ENCODE results near the gene EMC8.

The EMC8 gene

DNA sequence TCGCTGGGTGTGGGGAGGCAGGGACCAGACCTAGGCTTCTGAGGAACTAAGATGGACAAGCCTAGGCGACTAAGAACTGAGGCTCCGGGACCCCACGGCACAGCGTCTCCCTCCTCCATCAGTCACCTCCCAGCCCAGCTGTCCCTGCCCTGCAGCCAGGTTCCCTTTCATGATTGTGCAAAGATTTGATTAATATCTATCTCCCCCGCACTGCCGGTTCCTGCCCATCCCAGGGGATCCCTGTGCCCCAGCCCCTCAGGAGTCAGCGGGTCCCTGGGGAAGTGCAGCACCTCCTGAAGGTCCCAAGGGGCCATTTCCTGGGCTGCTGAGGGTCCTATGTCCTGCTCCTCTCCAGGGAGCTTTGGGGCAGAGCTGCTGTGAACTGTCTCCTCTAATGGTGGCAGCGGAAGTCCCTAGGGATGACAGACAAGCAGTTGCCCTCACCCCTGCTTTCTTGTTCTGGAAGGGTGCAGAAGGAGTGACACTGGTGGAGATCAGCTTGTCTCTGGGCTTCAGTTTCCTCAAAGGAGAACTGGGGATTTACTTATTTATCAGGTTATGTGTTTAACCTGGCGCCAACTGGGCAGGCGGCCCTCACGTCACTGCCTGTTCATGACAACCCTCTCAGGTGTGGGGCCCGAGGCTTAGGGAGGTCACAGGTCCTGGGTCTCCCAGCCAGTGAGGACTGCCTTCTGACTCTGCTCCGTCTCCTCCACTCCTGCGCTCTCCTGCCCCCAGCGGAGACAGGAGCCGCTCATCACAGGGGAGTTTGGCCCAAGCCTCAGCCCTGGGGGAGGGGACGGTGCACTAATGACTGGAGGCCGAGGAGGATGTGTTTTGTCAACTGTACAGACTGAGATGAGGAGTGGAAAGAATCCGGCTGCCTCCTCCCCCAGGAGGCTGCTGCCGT lies 46.6 kb downstream of the EMC8 start:
- DNase-seq, result peak; percentile 17

DNA sequence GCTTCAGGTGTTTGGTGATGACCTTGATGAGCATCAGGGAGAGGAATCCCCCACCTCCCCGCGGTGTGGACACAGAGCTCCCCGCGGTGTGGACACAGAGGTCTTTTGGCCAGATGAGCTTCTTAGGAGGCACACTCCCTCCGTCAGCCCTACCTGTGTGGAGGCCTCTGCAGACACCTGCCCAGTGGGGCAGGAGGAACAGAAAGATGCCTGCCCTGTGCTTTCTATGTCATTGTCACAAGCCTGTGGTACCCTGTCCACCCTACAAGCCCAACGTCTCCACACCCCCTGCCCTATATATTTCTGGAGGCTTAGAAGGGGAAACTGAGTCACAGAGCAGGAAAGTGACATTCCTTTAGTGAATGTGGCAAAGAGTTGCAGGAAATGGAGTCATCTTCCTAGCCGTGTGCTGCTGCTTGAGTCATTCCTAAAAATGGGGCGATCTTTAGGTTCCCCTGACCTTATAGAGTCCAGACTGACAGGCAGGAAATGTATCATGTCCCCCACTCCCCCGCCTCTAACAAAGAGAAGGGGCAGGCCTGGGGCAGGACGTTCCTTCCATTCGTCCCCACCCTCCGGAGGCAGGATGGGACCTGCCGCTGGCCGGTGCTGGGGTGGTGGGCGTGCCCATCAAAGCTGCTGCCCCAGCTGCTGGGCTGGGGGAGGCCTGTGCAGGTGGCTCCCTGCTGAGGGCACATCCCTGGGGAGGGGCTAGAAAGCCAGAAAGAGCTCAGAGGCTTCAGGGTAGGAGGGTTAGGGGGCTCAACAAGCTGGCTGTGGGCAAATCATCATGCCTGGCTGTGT lies 47.4 kb downstream of the EMC8 start:
- no peak for DNase-seq

DNA sequence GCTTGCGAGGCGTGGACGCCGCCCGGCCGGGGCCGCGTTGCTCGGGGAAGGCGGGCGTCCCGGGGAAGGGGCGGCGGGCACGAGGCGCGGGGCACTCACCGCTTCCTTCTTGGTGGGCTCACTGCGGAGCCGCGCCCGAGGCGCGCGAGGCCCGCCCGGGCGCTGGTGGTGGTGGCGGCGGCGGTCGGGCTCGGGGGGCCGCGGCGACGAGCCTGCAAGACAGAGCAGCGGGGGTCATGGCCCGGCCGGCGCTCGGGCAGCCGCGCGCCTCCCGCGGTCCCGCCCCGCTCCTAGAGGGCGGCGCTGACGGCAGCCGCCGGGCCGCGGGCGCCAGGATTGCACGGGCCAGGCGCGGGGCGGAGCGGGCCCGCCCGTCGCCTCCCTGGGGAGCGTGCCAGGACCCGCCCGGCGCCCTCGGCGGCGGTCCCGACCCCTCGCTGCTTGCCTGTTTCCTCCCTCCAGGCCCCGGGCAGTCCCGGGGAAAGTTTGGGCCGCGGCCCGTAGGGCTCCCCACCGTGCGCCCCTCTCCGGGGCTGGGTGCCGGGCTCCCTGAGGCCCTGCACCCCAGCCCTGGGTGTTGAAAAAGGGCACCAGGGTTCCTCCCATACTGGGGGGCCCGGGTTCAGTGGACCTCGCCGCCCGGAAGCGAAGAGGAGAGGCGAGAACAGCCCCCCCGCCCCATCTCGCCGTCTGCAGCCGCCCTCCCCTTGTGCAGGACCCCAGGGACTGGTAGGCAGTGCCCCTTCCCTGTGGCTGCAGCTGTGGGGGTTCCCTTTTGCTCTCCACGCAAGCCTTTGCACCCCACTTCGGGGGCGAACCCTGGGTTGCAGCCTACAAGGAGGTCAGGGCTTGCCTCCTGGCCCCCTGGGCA lies 48.3 kb downstream of the EMC8 start, which contains the start of gene C16orf74:
C16orf74 (minus strand) TSS at position 270 of the 871 bp plus-strand sequence. CDS start 15,879 bp downstream, outside the sequence.
- no peak for DNase-seq

DNA sequence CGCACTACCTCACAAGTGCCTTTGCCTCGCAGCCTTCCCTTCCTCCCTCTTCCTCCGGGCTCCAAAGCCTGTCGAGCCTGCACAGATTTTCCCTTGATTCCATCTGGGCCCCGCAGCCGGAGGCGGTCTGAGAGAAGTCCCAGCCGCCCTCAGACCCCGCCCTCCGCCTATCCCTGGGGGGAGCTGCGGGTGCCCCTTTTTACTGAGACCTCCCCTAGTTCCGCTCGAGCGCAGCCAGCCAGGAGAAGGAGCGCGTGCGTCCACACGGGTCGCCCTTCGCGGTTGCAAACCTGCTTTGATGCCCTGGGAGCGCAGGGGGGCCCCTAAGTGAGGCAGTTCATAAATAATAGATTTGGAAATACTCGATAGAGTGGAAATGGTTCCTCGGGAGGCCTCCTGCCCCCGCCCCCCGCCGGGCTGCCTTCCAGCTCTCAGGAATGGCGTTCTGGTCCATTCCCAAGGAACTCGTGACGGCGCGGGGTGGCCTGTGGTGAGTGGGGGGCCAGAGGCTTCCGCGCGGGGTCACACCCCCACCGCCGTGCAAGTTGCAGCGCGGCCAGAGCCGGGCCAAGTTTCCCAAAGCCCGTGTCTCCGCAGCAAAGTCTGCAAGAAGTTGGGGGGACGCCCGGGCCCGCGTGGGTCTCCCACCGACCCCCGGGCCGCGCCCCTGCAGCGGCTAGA lies 49.1 kb downstream of the EMC8 start:
- no peak for DNase-seq

DNA sequence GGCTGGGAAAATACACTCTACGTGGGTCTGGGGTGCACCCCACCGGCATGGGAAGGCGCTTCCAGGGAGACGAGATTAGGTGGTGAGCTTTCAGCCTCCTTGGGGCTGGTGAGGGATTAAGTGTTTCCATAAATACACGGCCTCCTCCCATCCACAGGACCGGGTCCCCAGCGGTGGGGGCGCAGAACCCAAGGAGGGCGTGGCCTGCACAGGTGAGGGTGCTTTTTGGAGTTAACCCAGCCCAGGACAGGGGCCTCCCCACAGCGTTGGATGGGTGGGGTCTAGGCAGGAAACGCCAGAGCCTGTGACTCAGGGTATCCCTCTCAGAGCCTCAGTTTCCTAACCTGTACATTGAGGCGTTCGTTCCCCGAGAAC lies 49.6 kb downstream of the EMC8 start:
- no peak for DNase-seq

DNA sequence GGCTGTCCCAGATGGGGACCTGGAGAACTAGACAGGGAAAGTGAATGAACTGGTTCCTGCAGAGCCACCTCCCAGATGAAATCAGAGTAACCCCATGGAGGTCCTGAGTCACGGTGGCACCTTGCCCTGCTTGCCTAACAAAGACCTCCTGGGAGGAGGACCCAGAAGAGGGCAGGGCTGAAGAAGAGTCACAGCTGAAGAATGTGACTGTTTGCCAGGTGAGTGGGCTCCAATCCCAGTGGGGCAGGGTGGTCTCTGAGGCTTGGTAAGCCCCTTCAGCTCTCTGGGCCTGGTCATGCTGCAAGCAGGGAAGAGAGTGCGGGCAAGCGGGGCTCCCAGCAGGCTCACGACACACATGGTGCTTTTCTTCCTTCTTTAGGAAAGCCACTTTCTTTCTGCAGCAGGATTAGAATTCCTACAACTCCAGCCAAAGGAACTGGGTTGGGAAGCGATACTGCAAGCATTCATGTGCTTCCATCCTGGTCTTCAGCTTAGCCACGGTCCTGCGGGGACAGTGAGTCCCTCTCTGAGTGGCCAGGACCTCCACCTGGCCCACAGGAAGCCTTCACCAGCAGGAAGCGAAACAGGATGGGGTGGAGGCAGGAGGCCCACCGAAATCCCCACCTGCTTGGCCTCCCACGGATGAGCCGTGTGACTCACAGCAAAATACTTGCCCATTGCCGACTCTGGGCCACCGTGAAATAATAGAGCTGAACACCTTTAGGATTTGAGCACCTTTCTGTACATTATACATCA lies 52.7 kb downstream of the EMC8 start:
- DNase-seq, result no peak

DNA sequence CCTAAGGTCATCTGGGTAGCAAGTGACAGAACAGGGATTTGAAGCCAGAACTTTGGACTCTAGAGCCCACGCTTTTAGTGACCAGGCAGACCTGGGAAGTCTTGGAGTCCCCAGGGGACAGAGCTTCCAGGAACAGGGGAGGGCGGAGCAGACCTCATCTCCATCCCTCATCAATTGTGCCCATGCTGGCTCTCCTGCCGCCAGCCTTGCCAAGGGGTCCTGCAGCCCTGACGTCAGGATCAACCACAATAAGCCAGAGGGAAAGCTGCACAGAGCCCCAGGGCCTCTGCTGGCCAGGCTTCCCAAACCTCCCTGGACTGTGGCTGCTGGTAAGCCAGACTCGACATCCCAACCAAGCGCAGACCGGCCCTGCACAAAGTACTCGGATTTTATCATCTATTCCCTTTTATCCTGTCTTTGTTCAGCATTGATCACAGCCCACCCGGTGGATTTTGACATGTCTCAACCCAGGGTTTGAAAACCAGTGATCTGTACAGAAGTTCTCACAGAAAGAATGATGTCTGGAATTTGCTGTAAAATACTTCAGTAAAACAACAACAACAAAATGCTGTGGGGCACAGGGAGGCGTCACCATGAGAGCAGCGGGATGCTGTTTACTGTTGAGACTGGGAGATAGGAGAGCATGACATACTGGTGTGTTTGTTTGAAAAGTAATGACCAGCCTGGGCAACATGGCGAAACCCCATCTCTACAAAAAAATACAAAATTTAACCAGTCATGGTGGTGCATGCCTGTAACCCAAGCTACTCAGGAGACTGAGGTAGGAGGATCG lies 60.2 kb downstream of the EMC8 start:
- DNase-seq, result no peak

DNA sequence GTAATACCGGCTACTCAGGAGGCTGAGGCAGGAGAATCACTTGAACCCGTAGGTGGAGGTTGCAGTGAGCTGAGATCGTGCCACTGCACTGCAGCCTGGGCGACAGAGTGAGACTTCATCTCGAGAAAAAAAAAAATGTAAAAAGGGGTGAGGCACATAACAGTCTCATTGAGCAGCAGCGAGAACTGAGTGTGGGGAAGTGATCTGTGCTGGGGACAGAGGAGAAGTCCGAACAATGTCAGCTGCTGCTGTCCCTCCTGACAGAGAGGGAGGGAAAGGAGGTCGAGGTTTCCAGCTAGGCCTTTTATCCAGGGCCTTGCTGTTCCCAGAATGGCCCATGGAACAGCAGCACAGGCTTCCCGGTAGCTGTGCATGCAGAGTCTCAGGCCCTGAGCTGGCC lies 62.4 kb downstream of the EMC8 start:
- no peak for DNase-seq

DNA sequence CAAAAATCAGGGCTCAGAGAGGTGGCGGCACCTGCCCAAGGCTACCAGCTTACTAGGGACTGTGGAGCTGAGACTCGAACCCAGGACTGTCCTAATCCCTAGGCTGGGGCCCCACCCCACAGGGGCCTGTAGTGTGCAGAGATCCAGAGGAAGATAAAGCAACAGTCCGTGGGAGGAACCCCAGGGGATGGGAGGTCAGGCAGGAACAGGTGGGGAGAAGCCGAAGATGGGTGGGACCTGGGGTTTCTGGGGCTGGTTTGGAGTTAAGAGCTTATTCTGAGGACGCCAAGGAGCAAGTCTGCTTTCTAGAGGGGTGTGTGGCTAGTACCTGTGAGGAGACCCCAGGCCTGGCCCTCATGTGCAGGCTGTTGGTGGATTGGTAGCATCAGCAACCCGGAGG lies 63.4 kb downstream of the EMC8 start:
- no peak for DNase-seq

DNA sequence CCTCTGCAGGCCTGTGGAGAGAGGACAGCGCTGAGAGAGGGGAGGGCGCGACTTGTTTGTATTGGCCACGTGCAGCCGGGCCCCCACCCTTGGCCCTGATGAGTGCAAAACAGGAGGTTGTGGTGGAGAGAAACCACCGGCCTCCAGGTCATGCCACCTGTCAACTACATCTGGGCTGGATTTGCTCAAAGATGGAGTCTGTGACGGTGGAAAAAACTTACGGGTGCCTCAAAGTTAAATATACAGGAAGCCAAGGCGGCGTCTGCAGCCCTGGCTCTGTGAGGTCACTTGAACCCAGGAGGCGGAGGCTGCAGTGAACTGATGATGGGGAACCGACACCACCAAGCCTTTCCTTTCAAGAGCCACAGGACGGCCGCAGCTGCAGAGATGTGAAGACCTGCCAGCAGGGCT lies 64.1 kb downstream of the EMC8 start:
- DNase-seq, result no peak

DNA sequence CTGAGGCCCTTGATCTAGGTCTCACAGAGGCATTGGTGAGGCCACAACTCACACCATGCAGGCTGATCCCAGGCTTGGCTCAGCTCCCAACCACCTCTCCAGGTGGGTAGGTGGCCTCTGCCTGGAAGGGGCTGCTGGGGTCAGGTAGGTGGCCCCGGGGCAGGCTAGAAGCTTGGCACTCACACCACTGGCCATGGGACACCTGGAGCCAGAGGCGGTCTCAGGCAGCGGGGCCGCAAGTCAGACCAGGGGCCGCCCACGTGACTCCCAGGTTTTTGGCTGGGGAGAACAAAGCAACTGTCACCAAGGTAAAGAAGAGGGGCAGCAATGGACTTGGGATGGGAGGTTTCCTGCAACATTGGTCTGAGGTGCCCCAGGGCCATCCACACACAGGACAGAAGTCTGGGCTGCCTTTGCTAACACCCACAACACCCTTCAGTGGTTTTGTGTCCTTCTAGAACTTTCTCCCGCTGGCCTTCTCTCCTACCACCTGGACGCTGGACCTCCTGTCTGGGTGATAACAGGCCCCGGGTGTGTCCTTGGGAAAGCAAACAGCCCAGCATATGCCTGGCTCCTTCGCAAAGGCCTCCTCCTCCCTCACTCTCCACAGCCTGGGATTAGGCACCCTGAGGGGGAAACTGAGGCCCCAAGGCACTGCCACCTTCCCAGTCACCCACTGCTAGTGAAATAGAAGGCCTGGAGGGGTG lies 64.9 kb downstream of the EMC8 start:
- no peak for DNase-seq

DNA sequence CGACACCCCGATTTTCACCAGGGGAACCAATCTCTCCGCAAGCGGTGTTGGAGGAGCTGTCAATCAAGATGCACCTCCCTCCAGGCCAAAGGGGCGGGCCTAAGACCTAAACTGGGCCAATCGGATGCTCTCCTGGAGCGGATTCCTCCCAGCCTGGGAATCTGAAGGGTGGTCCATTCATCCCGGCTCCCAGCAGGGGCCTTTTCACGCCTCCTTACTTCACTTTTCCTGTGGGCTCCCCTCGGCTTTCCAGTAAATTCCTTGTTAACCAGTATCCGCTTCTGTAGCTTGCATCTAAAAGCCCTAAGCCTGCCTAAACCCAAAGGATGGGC lies 65.5 kb downstream of the EMC8 start:
- no peak for DNase-seq

DNA sequence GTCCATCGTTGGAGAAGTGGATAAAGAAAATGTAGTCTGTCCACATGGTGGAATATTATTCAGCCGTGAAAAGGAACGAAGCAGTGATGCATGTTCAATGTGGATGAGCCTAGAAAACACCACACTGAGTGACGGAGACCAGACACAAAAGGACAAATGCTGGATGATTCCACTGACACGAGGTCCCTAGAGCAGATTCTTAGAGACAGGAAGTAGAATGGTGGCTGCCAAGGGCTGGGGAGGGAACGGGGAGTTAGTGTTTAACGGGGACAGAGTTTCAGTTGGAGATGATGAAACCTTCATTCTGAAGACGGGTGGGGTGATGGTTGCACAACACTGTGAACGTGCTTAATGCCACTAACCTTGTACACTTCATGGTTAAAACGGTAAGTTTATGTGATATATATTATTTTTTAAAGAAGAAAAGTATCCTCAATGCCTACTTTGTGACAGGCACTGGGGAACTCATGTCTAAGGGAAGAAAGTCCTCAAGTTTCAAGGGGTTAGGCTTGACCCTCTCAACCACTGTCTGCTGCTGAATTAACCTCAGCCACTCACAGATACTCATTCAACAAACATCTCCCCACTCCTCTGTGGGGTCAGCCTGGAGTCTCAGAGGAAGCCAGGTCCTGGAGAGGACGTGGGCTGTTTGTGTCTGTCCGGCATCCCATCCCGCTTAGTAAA lies 66.0 kb downstream of the EMC8 start:
- no peak for DNase-seq

DNA sequence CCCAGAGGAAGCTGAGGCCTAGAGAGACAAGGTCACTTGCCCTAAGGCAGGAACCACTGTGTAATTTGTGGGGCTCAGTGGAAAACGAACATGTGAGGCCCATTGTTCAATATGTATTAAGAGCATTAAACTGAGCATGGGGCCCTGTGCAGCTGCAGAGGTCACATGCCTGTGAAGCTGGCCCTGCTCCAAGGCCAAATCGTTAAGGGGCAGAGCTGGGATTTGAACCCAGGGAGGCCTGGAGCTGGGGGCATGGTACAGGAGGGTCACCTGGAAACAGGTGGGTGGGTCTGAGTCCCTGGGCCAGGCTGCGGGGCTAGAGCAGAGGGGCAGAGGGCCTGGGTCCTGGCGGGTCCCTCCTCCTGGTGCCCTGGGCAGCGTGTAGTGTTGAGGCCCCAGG lies 68.2 kb downstream of the EMC8 start:
- no peak for DNase-seq

DNA sequence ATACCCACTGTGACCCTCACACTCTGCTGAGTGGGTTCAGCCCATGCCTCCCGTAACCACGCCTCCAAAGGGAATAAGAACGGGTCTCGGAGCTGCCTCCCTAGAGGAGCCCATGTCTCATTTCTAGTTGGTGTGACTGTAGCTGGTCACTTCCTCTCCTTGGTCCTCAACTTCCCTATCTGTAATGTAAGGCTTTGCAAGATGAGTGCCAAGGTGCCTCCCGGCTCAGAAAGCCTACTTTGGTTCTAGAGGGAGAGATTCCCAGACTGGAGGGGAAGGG lies 69.2 kb downstream of the EMC8 start:
- DNase-seq, result no peak

DNA sequence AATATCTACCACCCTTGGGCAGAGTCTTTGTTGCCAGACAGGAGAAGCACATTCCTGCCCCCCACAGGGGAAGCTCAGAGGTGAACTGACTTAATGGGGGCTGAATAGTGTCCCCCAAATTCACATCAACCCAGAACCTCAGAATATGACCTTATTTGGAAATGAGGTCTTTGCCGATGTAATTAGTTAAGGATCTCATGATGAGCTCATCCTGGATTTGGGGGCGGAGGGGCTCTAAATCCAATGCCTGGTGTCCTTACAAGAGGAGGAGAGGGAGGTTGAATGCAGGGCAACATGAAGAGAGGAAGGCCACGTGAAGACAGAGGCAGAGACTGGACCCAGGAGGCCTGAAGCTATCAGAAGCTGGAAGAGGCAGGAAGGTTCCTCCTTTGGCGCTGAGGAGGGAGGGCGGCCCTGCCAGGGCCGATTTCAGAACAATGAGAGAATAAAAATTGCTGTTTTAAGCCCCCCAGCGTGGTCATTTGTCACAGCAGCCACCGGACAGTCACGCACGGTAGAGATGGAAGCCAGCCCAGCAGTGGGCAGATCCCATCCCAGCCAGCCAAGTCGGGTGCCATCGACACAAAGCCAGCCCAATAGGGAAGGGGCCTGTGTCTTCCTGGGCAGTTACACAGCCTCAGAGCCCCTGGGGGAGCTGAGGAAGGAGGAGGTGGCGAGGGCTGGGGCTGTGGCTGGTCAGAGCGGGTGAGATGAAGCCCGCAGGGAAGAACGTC lies 69.7 kb downstream of the EMC8 start:
- DNase-seq, result no peak

DNA sequence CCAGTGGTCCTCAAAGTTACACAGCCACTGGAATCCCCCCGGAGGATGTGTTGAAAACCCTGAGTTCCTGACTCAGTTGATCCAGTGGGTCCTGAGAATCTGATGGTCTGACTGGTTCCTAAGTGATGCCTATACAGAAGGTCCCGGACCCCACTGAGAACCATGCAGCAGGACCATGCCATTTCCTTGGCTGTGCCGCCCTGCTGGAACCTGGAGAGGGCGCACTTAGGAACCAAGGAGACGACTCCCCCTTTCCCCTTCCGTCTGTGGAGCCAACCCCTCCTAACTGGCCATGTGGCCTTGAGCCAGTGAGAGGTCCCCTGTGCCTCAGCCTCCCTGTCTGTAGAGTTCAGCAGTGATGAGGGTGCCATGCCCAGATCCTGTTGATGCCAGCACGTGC lies 70.5 kb downstream of the EMC8 start:
- DNase-seq, result no peak
